SK-N-MC (cell line): Measurements from ENCODE around the gene GTF2H2C_2.
"Not testable (repeated sequence)": the region's sequence is repeated elsewhere in the genome, so short reads cannot be mapped to it uniquely, and the experiment has no call there.

Source experiments
- EZH2 ChIP-seq: fragments of 200-600 bp; sonication (generic); IDR thresholded peaks from one replicate; pipeline ENCODE4 v1.6.1; 2017; ENCODE audit warnings: antibody characterized with exemption
- POLR2AphosphoS5 ChIP-seq: IDR thresholded peaks from 2 replicates; pipeline ENCODE4 v1.6.1; 2012; ENCODE audit warnings: mild to moderate bottlenecking, low read depth, low read length, borderline replicate concordance

DNA sequence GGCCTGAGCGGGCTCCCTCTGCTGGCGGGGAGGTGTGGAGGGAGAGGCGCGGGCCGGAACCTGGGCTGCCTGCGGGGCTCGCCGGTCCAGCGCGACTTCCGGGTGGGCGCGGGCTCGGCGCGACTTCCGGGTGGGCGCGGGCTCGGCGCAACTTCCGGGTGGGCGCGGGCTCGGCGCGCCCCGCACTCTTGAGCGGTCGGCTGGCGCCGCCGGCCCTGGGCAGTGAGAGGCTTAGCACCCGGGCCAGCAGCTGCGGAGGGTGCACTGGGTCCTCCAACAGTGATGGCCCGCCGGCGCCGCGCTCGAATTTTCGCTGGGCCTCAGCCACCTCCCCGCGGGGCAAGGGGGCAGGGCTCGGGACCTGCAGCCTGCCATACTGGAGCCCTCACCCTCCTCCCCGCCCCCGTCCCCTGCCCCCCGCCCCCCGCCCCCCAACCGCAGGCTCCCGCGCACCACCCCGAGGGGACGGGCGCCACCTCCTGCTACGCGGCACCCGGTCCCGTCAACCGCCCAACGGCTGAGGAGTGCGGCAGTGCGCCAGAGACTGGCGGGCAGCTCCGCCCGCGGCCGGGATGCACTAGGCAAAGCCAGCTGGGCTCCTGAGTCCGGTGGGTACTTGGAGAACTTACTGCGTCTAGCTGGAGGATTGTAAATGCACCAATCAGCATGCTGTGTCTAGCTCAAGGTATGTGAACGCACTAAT, 14.0 kb upstream of the GTF2H2C_2 start:
- TF ChIP-seq EZH2, POLR2AphosphoS5: not testable (repeated sequence)
